ENCODE data around the gene TENM4.

GRCh38 chr11:79294845-79295731 is 145.7 kb downstream of the TENM4 start:
- TF ChIP-seq, protein P1, sequence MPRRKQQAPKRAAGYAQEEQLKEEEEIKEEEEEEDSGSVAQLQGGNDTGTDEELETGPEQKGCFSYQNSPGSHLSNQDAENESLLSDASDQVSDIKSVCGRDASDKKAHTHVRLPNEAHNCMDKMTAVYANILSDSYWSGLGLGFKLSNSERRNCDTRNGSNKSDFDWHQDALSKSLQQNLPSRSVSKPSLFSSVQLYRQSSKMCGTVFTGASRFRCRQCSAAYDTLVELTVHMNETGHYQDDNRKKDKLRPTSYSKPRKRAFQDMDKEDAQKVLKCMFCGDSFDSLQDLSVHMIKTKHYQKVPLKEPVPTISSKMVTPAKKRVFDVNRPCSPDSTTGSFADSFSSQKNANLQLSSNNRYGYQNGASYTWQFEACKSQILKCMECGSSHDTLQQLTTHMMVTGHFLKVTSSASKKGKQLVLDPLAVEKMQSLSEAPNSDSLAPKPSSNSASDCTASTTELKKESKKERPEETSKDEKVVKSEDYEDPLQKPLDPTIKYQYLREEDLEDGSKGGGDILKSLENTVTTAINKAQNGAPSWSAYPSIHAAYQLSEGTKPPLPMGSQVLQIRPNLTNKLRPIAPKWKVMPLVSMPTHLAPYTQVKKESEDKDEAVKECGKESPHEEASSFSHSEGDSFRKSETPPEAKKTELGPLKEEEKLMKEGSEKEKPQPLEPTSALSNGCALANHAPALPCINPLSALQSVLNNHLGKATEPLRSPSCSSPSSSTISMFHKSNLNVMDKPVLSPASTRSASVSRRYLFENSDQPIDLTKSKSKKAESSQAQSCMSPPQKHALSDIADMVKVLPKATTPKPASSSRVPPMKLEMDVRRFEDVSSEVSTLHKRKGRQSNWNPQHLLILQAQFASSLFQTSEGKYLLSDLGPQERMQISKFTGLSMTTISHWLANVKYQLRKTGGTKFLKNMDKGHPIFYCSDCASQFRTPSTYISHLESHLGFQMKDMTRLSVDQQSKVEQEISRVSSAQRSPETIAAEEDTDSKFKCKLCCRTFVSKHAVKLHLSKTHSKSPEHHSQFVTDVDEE (CRISPR knock-in tag; IDR thresholded peaks at IDR 0.05) = no peak
- no peak for TF ChIP-seq BACH2 (CRISPR knock-in tag; IDR thresholded peaks at IDR 0.05; ENCODE audit: borderline replicate concordance)
- TF ChIP-seq, protein P2, sequence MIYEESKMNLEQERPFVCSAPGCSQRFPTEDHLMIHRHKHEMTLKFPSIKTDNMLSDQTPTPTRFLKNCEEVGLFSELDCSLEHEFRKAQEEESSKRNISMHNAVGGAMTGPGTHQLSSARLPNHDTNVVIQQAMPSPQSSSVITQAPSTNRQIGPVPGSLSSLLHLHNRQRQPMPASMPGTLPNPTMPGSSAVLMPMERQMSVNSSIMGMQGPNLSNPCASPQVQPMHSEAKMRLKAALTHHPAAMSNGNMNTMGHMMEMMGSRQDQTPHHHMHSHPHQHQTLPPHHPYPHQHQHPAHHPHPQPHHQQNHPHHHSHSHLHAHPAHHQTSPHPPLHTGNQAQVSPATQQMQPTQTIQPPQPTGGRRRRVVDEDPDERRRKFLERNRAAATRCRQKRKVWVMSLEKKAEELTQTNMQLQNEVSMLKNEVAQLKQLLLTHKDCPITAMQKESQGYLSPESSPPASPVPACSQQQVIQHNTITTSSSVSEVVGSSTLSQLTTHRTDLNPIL (CRISPR knock-in tag; IDR thresholded peaks at IDR 0.05; ENCODE audit: low read depth) = no peak
- no peak for TF ChIP-seq ARNTL (CRISPR knock-in tag; IDR thresholded peaks at IDR 0.05; ENCODE audit: borderline replicate concordance, low read depth)
- no peak for TF ChIP-seq CSDC2 (CRISPR knock-in tag; IDR thresholded peaks at IDR 0.05)
- TF ChIP-seq ZFP30 (CRISPR knock-in tag; IDR thresholded peaks at IDR 0.05) = no peak
- TF ChIP-seq TOX (CRISPR knock-in tag; IDR thresholded peaks at IDR 0.05; ENCODE audit: borderline replicate concordance) = no peak
